Measurements from ENCODE around the gene CDC5L.

- TF ChIP-seq POLR2AphosphoS5 (IDR thresholded peaks at IDR 0.05) (no peak), CTCF (IDR thresholded peaks at IDR 0.05) (no peak)
Measured at GRCh38 chr6:44400572-44400971, 13.1 kb downstream of the CDC5L start.

Data from prostate gland (tissue), 2 donors.